Mesendoderm (in vitro differentiated cells): Measurements from ENCODE around the gene B3GAT3.

ENCODE experiments used
- DNase-seq: peaks from one replicate; pipeline ENCODE4 v3.0.0; 2013
- H2AK5ac ChIP-seq: 2 replicates; pipeline ENCODE4 v1.6.1; 2013; ENCODE audit warnings: low read length, inconsistent platforms
- H2BK120ac ChIP-seq: 2 replicates; pipeline ENCODE4 v1.6.1; 2013; ENCODE audit warnings: low read depth, mild to moderate bottlenecking, low read length, moderate library complexity, mixed read lengths
- H2BK15ac ChIP-seq: replicated peaks from 2 replicates; pipeline ENCODE4 v1.6.1; 2013; ENCODE audit warnings: low read depth, mild to moderate bottlenecking, moderate library complexity
- H2BK5ac ChIP-seq: 2 replicates; pipeline ENCODE4 v1.6.1; 2013; ENCODE audit warnings: low read length, inconsistent platforms
- H3K18ac ChIP-seq: 2 replicates; pipeline ENCODE4 v1.6.1; 2013; ENCODE audit warnings: mild to moderate bottlenecking, low read length, mixed read lengths
- H3K23ac ChIP-seq: one replicate; pipeline ENCODE4 v1.6.1; 2013; ENCODE audit warnings: low read length
- H3K27ac ChIP-seq: 2 replicates; pipeline ENCODE4 v1.5.1; 2013; ENCODE audit warnings: low read depth, mild to moderate bottlenecking, inconsistent platforms, low read length, moderate library complexity
- H3K27me3 ChIP-seq: 2 replicates; pipeline ENCODE4 v1.6.1; 2013; ENCODE audit warnings: low read length, control low read depth, mild to moderate bottlenecking, inconsistent platforms; ENCODE audit not compliant: insufficient read depth, poor library complexity
- H3K36me3 ChIP-seq: 2 replicates; pipeline ENCODE4 v1.6.1; 2013; ENCODE audit warnings: low read length, inconsistent platforms; ENCODE audit not compliant: control insufficient read depth, insufficient read depth
- H3K4ac ChIP-seq: one replicate; pipeline ENCODE4 v1.6.1; 2013; ENCODE audit warnings: low read depth, mild to moderate bottlenecking, low read length, moderate library complexity
- H3K4me1 ChIP-seq: 2 replicates; pipeline ENCODE4 v1.6.1; 2013; ENCODE audit warnings: low read depth, low read length, inconsistent platforms; ENCODE audit not compliant: control insufficient read depth
- H3K4me2 ChIP-seq: 2 replicates; pipeline ENCODE4 v1.6.1; 2013; ENCODE audit warnings: low read length
- H3K4me3 ChIP-seq: 2 replicates; pipeline ENCODE4 v1.5.1; 2013; ENCODE audit warnings: mild to moderate bottlenecking, low read length
- H3K56ac ChIP-seq: one replicate; pipeline ENCODE4 v1.6.1; 2013; ENCODE audit warnings: low read length
- H3K79me1 ChIP-seq: 2 replicates; pipeline ENCODE4 v1.6.1; 2013; ENCODE audit warnings: low read length, inconsistent platforms
- H3K79me2 ChIP-seq: 2 replicates; pipeline ENCODE4 v1.6.1; 2013; ENCODE audit warnings: mild to moderate bottlenecking, low read length; ENCODE audit not compliant: control insufficient read depth, insufficient read depth
- H3K9ac ChIP-seq: 2 replicates; pipeline ENCODE4 v1.6.1; 2013; ENCODE audit warnings: low read length, inconsistent platforms
- H4K5ac ChIP-seq: one replicate; pipeline ENCODE4 v1.6.1; 2013; ENCODE audit warnings: low read length
- H4K8ac ChIP-seq: one replicate; pipeline ENCODE4 v1.6.1; 2013; ENCODE audit warnings: low read depth, mild to moderate bottlenecking, control low read depth, low read length, moderate library complexity
- WGBS: extraction: QIAGEN DNeasy Blood & Tissue Kit; methylation state at CpG from one replicate; pipeline ENCODE4 v1.1.7; 2013; ENCODE audit warnings: low lambda C conversion rate, missing lambda C conversion rate; ENCODE audit not compliant: insufficient coverage; ENCODE audit errors: extremely low coverage; 5-methylcytosine and 5-hydroxymethylcytosine counted together

Gene B3GAT3

GRCh38 chr11:62647609-62648005 lies 25.8 kb upstream of the B3GAT3 start:
- no peak overlapping the region for H4K8ac ChIP-seq
- H3K4me1 ChIP-seq = peaks cover 2% of the 10 kb centered on the region
- H2BK5ac ChIP-seq = no peak overlapping the region
- no peak overlapping the region for H2AK5ac ChIP-seq
- H3K18ac ChIP-seq = no peak overlapping the region
- H3K36me3 ChIP-seq = peaks cover 10% of the 10 kb centered on the region
- peak overlapping the region; percentile 56 for H3K56ac ChIP-seq
- H4K5ac ChIP-seq = no peak overlapping the region
- H3K9ac ChIP-seq = no peak overlapping the region
- no peak overlapping the region for H3K4me3 ChIP-seq
- DNase-seq = no peak
- no peak overlapping the region for H3K27ac ChIP-seq
- WGBS = no CpG with 5 or more reads among the region's 6 CpGs
- no peak overlapping the region for H2BK120ac ChIP-seq
- H3K23ac ChIP-seq = no peak overlapping the region
- no peak overlapping the region for H3K4ac ChIP-seq
- peaks cover 3% of the 10 kb centered on the region for H3K27me3 ChIP-seq
- no peak overlapping the region for H3K4me2 ChIP-seq
- H3K79me2 ChIP-seq = peaks cover 30% of the 10 kb centered on the region
- H3K79me1 ChIP-seq = peaks cover 25% of the 10 kb centered on the region
- H2BK15ac ChIP-seq = no peak overlapping the region

GRCh38 chr11:62646825-62647608 lies 25.2 kb upstream of the B3GAT3 start:
- H3K23ac ChIP-seq = no peak overlapping the region
- H3K79me1 ChIP-seq = peaks cover 21% of the 10 kb centered on the region
- H3K79me2 ChIP-seq = peaks cover 28% of the 10 kb centered on the region
- H3K4me2 ChIP-seq = no peak overlapping the region
- H2BK5ac ChIP-seq = no peak overlapping the region
- H3K27me3 ChIP-seq = no peaks in the 10 kb centered on the region
- H2BK15ac ChIP-seq = no peak overlapping the region
- H3K18ac ChIP-seq = no peak overlapping the region
- peak overlapping the region; percentile 4 for H3K9ac ChIP-seq
- H3K4me1 ChIP-seq = no peaks in the 10 kb centered on the region
- WGBS = no CpG with 5 or more reads among the region's 32 CpGs
- no peak for DNase-seq
- no peak overlapping the region for H3K27ac ChIP-seq
- H2AK5ac ChIP-seq = no peak overlapping the region
- peaks cover 10% of the 10 kb centered on the region for H3K36me3 ChIP-seq
- no peak overlapping the region for H3K4ac ChIP-seq
- H2BK120ac ChIP-seq = no peak overlapping the region
- peak overlapping the region; percentile 56 for H3K56ac ChIP-seq
- no peak overlapping the region for H4K5ac ChIP-seq
- H3K4me3 ChIP-seq = no peak overlapping the region
- no peak overlapping the region for H4K8ac ChIP-seq

- Histone ChIP-seq H4K8ac (peak within 1 kb of the TSS; percentile 94), H3K36me3 (peaks cover 10% of the 10 kb centered on the region)
Measured at GRCh38 chr11:62645946-62646824, 24.4 kb upstream of the B3GAT3 start, which contains the start of gene GANAB. Gene GANAB (minus strand): TSS chr11:62646613. CDS start chr11:62646599, 14 bp downstream.

GRCh38 chr11:62645671-62645945 lies 23.8 kb upstream of the B3GAT3 start:
- H3K4me2 ChIP-seq = peak overlapping the region; percentile 99
- H3K4me3 ChIP-seq = peak overlapping the region; percentile 96
- no peaks in the 10 kb centered on the region for H3K27me3 ChIP-seq
- H3K18ac ChIP-seq = no peak overlapping the region
- peak overlapping the region; percentile 99 for H3K9ac ChIP-seq
- H3K4me1 ChIP-seq = no peaks in the 10 kb centered on the region
- H3K56ac ChIP-seq = peak overlapping the region; percentile 98
- no peak overlapping the region for H2BK15ac ChIP-seq
- H3K79me1 ChIP-seq = peaks cover 17% of the 10 kb centered on the region
- peaks cover 26% of the 10 kb centered on the region for H3K79me2 ChIP-seq
- DNase-seq = no peak
- H2BK120ac ChIP-seq = no peak overlapping the region
- no peak overlapping the region for H4K5ac ChIP-seq
- peak overlapping the region; percentile 99 for H3K4ac ChIP-seq
- H2BK5ac ChIP-seq = no peak overlapping the region
- no peak overlapping the region for H4K8ac ChIP-seq
- peak overlapping the region; percentile 90 for H3K27ac ChIP-seq
- H3K36me3 ChIP-seq = peaks cover 10% of the 10 kb centered on the region
- WGBS = no CpG with 5 or more reads among the region's 11 CpGs
- H2AK5ac ChIP-seq = peak overlapping the region; percentile 87
- peak overlapping the region; percentile 48 for H3K23ac ChIP-seq

More at GRCh38 chr11:62645946-62646824, 24.4 kb upstream of the B3GAT3 start, which contains the start of gene GANAB:
- H2AK5ac ChIP-seq = peak within 1 kb of the TSS; percentile 87
- WGBS = no CpG with 5 or more reads among the region's 73 CpGs
- H3K79me1 ChIP-seq = peaks cover 19% of the 10 kb centered on the region
- H2BK120ac ChIP-seq = peak within 1 kb of the TSS; percentile 0
- peak within 1 kb of the TSS; percentile 99 for H3K4me2 ChIP-seq
- H3K9ac ChIP-seq = peak within 1 kb of the TSS; percentile 99
- peak; percentile 99 for DNase-seq
- H2BK15ac ChIP-seq = no peak within 1 kb of the TSS
- peak within 1 kb of the TSS; percentile 48 for H3K23ac ChIP-seq
- H3K27ac ChIP-seq = peak within 1 kb of the TSS; percentile 90
- H3K79me2 ChIP-seq = peaks cover 25% of the 10 kb centered on the region
- H3K27me3 ChIP-seq = no peaks in the 10 kb centered on the region
- H3K4me3 ChIP-seq = peak within 1 kb of the TSS; percentile 96
- no peaks in the 10 kb centered on the region for H3K4me1 ChIP-seq
- peak within 1 kb of the TSS; percentile 98 for H3K56ac ChIP-seq
- peak within 1 kb of the TSS; percentile 99 for H3K4ac ChIP-seq
- peak within 1 kb of the TSS; percentile 67 for H2BK5ac ChIP-seq
- H4K5ac ChIP-seq = peak within 1 kb of the TSS; percentile 71
- peak within 1 kb of the TSS; percentile 99 for H3K18ac ChIP-seq

- Histone ChIP-seq H3K79me2 (peaks cover 26% of the 10 kb centered on the region), H3K4me2 (no peak overlapping the region), H3K4me3 (no peak overlapping the region), H3K4ac (no peak overlapping the region), H3K27me3 (no peaks in the 10 kb centered on the region), H2BK5ac (no peak overlapping the region), H3K23ac (no peak overlapping the region), H3K9ac (no peak overlapping the region), H3K56ac (no peak overlapping the region), H2BK15ac (no peak overlapping the region), H3K4me1 (no peaks in the 10 kb centered on the region), H3K36me3 (peaks cover 6% of the 10 kb centered on the region), H3K27ac (no peak overlapping the region), H3K79me1 (peaks cover 18% of the 10 kb centered on the region), H4K8ac (no peak overlapping the region), H2BK120ac (no peak overlapping the region), H2AK5ac (no peak overlapping the region), H4K5ac (no peak overlapping the region), H3K18ac (no peak overlapping the region)
- DNase-seq = no peak
- WGBS = no CpG with 5 or more reads among the region's 8 CpGs
Measured at GRCh38 chr11:62644220-62644619, 22.4 kb upstream of the B3GAT3 start.
